NCI-H1048 (cell line): ENCODE data around the gene ETV4.
A peak's percentile ranks its signal among the peaks of the same experiment; 100 is the strongest.

Experiments
- DNase-seq: peaks from one replicate; lab custom pipeline; 2025; lab: John Stamatoyannopoulos, UW

The ETV4 gene

GRCh38 chr17:43546319-43547188, at the start of gene ETV4:
TSS of gene ETV4 (minus strand) at chr17:43546340. CDS start at chr17:43545617, 723 bp downstream.
- peak; percentile 86 for DNase-seq

GRCh38 chr17:43595466-43595865, 49.3 kb upstream of the ETV4 start:
- DNase-seq, result no peak

GRCh38 chr17:43591779-43592562, 45.8 kb upstream of the ETV4 start:
- no peak for DNase-seq

GRCh38 chr17:43591001-43591400, 44.9 kb upstream of the ETV4 start:
- DNase-seq, result no peak

GRCh38 chr17:43588664-43589435, 42.7 kb upstream of the ETV4 start:
- no peak for DNase-seq

- DNase-seq, result no peak
Measured at GRCh38 chr17:43588121-43588520, 42.0 kb upstream of the ETV4 start.

GRCh38 chr17:43587647-43588046, 41.5 kb upstream of the ETV4 start:
- DNase-seq, result no peak

- no peak for DNase-seq
Measured at GRCh38 chr17:43584666-43585102, 38.5 kb upstream of the ETV4 start.

GRCh38 chr17:43583332-43583731, 37.2 kb upstream of the ETV4 start:
- no peak for DNase-seq

- no peak for DNase-seq
Measured at GRCh38 chr17:43581613-43582012, 35.5 kb upstream of the ETV4 start.

- DNase-seq, result no peak
Measured at GRCh38 chr17:43581130-43581529, 35.0 kb upstream of the ETV4 start.

- no peak for DNase-seq
Measured at GRCh38 chr17:43579566-43580140, 33.5 kb upstream of the ETV4 start.

- no peak for DNase-seq
Measured at GRCh38 chr17:43578699-43579565, 32.8 kb upstream of the ETV4 start.

- DNase-seq, result no peak
Measured at GRCh38 chr17:43578404-43578698, 32.2 kb upstream of the ETV4 start.

- DNase-seq, result no peak
Measured at GRCh38 chr17:43577664-43578403, 31.7 kb upstream of the ETV4 start.

GRCh38 chr17:43576563-43577229, 30.6 kb upstream of the ETV4 start:
- DNase-seq, result peak; percentile 11

- DNase-seq, result no peak
Measured at GRCh38 chr17:43574896-43575525, 28.9 kb upstream of the ETV4 start.

- no peak for DNase-seq
Measured at GRCh38 chr17:43574348-43574747, 28.2 kb upstream of the ETV4 start.

- no peak for DNase-seq
Measured at GRCh38 chr17:43573579-43574321, 27.6 kb upstream of the ETV4 start.
